Bone marrow (tissue), 2 donors: ENCODE results near the gene NAA38.
A peak's percentile ranks its signal among the peaks of the same experiment; 100 is the strongest.

Experiments used
- DNase-seq, 2 donors: peaks; one replicate each; lab custom pipeline; 2025; lab: John Stamatoyannopoulos, UW

NAA38 gene

DNA sequence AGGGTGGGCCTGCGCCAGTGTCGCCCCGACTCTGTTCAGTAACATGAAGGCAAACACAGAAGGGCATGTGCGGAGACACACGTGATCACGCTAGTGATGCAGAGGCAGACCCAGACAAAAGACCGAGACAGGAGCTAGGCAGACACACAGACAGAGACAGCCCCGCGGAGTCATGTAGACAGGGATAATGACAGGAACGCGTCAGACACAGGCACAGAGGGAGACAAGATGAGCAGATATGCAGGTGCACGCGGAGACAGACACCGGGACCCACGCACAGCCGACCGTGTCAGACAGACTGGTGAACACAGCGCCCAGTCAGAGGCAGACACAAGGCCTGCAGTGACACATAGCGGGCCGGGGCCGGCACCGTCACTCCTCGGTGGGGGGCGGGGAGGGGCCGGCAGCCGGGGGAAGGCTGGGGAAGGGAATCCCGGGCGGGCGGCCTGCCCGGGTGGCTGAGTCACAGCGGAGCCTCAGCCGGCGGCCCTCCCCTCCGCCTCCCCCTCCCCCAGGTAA, 15.9 kb downstream of the NAA38 start:
- DNase-seq = peak; percentile 84 to 99

GRCh38 chr17:7840875-7841274, 16.5 kb downstream of the NAA38 start:
- DNase-seq = no peak

DNA sequence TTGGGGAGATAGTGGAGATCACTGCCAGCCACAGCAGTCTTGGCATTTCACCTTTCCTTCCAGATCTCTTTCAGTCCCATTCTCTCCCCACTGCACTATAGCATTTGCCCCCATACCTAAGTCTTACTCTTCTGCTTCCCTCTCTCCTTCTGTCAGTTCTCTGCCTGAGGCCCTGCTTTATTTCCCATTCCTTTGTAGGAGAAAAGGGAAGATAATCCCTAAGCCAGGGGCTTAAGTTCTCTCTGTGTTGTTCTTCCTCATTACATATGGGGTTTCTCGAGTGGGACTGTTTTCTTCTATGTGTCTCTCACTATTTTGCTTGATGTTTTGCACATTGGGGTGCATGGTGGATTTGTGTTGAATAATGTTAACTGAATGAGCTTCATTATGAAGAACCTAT, 16.9 kb downstream of the NAA38 start:
- no peak for DNase-seq

- DNase-seq = no peak
Measured at GRCh38 chr17:7839876-7840261, 17.5 kb downstream of the NAA38 start.

GRCh38 chr17:7839190-7839875, 18.0 kb downstream of the NAA38 start:
- DNase-seq = no peak

GRCh38 chr17:7838090-7839075, 19.0 kb downstream of the NAA38 start:
- peak; percentile 39 to 41 for DNase-seq

DNA sequence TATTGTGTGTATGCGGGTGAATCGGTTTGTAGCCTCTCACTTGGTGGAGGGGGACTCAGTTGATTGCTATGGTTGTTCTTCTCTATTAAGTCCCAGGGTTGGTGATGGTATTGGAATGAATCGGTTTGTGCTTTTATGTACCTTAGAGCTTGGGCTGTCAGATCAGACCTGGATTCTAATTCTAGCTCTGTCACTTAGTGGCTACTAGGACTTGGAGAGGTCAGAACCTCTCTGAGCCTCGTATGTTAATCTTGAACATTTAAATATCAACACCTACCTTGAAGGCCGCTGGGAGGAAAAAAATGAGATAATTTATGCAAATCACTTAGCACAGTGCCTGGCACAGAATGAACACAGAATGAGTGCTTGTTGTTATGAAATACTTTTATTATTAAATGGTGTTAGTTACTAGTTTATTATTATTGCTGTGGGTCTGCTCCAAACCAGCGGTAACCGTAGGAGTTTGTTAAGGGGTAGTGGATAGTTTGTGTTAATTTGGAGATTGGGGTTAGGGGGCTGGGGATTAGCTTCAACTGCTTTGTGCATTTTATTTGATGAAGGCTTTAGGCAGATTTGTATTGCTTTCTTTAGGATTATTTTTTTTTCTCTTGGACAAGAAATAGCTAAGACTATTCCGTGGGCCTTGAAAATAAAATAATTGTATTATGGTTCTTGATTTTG, 19.8 kb downstream of the NAA38 start:
- DNase-seq = no peak

- peak; percentile 37 to 78 for DNase-seq
Measured at GRCh38 chr17:7836596-7837407, 20.6 kb downstream of the NAA38 start.

DNA sequence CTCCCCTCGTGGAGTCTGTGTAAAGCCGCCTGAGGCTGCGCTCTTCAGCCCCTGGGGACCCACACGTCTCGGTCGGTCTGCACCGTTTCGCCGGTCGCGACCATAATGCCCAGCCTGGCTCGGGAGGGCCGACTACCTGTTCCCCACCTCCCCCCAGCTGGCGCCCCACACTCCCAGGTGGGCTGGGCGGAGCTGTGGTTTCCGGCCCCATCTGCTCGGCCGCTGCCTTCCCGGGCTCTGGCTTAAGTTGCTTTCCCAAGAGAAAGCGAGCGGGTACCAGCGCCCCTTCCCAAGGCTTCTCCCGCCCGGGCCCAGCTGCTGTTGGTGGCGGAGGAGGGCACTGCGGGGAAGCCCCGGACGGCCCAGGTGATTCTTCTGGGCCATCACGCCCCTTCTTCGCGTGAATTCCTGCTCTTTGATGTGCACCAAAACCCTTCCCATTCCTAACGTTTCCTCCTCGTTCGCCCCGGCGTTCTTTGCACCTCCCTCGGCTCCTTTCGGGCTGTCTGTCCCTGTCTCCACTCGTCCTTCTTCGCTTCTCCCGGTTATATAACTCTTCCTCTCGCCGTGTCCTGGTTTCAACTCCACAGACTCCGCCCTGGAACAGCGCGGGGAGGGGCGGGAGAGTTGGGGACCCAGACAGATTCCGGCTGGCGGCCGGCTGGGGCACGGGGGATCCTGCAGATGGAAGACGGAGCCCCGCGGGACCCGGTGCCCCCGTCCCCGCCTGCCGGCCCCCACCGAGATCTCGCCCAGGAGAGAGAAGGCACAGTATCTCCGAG, 21.4 kb downstream of the NAA38 start:
- peak in 1 of 2 donors; percentile 53 for DNase-seq

DNA sequence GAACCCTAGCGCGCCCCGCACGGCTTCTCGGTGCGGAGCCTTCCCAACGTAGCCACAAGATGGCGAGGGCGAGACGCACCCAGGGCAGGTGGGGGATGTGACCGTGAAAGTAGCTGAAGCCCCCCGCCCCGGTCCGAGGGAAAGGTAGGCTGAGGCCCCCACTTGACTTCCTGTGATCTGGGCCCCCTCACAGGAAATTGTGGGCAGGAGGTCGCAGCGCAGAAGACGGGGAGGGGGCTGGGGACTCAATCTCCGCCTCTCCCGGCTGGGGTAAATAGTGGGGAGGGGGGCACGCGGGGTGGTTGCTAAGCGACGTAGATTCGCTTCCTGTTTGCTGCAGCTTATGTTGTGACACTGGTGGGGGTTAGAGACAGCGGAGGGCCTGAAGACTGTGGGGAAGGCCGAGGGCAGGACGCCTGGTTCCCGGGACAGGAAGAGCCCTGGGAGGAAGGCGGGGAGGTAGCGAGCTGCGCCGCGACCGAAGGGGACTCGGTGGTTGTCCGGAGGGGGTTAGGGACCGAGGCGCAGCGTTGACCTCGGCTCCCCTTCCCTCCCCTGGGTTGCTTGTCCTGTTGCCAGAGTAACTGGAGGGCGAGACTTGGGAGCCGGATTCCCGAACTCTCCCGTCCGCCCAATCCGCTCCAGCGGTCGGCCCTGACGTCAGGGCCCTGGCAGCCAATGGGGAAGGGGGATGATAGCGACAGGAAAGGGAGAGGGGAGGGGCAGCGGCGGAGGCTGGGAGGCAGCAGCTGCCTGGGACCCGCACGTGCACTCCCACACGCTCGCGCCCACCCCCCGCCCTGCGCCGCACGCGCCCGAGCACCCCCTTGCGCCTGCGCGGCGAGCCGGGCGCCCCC, 22.2 kb downstream of the NAA38 start:
- peak; percentile 84 to 93 for DNase-seq

DNA sequence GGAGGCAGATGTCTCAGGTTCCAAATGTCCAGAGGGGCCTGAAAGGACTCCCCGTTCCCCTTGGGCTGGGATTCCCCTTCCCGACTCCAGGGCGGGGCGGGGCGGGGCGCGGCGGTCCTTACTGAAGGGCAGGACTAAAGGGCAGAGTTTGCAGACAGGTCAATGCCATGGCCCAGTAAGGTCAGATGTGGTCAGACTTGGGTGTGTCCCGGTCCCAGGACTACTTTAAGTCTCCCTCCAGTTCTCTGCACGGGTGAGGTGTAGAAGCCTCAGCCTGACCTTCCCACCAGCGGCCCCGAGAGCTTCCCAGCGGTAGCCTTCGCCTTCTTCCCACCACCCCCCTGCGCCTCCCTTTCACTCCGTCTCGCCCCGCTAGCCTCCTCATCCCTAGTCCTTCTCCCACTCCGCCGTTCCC, 22.8 kb downstream of the NAA38 start:
- peak in 1 of 2 donors; percentile 86 for DNase-seq

DNA sequence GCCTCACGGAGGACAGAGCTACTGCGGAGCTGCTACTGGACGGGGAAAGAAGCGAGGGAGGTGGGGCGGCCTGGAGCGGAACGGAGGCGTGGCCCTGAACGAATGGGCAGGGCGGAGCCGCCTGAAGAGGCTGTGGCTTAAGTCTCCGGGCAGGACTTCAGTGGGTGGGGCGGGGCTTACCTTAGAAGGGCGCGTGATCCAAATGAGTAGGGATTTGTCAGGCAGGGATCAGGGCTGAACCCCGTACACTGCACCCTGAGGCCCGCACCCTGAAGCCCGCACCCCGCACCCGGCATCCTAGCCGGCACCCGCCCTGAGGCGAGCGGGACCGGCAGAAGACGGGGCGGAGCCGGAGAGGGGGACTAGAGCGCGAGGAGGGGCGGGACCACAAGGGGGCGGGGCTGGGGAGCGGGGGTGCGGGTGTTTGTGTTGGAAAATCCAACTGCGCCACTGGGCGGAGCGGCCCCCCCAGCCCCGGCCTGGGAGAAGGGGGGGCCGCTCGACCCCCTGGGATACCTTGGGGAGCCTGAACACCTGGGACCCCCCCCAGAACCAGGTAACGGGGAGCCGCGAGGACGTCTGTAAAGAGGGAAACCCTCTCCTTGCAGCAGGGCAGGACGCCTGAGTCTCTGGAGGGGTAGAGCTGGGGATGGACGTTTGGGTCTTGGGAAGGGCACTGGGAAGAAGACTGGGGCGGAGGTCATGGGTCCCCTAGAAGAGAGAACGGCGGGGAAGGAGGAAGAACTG, 23.4 kb downstream of the NAA38 start, which contains the start of gene KDM6B:
TSS of gene KDM6B (plus strand) at position 423 of the 747 bp plus-strand sequence. CDS start 11,338 bp downstream, outside the sequence.
- peak; percentile 88 for DNase-seq

GRCh38 chr17:7833011-7833794, 24.2 kb downstream of the NAA38 start:
- no peak for DNase-seq

DNA sequence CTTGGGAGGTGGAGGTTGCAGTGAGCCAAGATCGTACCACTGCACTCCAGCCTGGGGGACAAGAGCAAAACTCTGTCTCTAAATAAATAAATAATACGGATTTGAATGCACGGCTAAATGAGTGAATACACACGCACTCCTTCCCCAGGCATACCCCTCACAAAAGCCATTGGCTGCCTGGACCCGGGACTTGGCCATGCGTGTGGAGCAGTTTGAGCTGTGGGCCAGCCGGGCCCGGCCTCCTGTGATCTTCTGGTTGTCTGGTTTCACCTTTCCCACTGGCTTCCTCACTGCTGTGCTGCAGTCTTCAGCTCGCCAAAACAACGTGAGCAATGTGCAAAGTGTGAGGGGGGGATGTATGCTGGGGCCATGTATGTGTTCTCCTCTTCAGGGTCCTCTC, 24.9 kb downstream of the NAA38 start:
- no peak for DNase-seq

DNA sequence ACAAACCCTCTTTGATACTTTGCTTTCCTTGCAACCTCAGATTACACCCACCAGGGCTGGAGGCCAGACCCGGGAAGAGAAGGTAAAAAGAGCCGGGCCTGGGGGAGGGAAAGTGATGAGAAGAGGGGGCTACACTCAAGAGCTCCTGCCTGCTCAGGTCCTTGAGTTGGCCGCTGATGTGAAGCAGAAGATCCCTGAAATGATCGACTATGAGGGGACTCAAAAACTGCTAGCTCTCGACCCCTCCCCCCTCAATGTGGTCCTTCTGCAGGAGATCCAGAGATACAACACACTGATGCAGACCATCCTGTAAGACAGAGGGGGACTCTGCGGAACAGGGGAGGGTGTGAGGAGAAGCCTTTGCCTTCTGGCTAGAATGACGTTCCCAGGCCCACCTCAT, 26.1 kb downstream of the NAA38 start:
- no peak for DNase-seq

DNA sequence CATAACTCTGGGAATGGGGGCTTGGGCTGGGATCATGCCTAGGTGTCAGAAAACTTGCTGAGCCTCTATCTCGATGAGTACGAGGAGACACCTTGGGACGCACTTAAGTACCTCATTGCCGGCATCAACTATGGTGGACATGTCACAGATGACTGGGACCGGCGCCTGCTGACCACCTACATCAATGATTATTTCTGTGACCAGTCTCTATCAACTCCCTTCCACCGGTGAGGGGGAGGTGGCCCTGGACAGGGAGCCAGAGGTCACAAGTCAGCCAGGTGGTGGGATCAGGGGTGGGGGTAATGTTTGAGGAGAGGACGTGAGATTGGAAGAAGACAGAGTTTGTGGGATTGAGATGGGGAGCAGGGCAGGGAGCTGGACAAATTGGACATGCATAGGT, 26.7 kb downstream of the NAA38 start:
- DNase-seq = no peak

- no peak for DNase-seq
Measured at GRCh38 chr17:7825206-7825990, 32.0 kb downstream of the NAA38 start.
